Breast epithelium (tissue), 3 donors: ENCODE measurements around the gene PRRG1.

Experiments used
- POLR2A ChIP-seq: fragments of 450-650 bp; IDR thresholded peaks from one replicate; pipeline ENCODE4 v1.6.1; 2016; ENCODE audit warnings: antibody characterized with exemption, mild to moderate bottlenecking, moderate library complexity
- POLR2AphosphoS5 ChIP-seq, 3 donors: sonication (generic); formaldehyde crosslinking; IDR thresholded peaks; one replicate each; pipeline ENCODE4 v1.6.1; 2017; ENCODE audit warnings: antibody characterized with exemption in 3 of 3
- TF ChIP-seq, protein P1 (sequence below), 3 donors: fragments of 450-650 bp; IDR thresholded peaks; one replicate each; pipeline ENCODE4 v1.5.1; 2016 to 2017; ENCODE audit warnings: antibody characterized with exemption in 3 of 3, mild to moderate bottlenecking in 3 of 3, moderate library complexity in 3 of 3

DNA sequence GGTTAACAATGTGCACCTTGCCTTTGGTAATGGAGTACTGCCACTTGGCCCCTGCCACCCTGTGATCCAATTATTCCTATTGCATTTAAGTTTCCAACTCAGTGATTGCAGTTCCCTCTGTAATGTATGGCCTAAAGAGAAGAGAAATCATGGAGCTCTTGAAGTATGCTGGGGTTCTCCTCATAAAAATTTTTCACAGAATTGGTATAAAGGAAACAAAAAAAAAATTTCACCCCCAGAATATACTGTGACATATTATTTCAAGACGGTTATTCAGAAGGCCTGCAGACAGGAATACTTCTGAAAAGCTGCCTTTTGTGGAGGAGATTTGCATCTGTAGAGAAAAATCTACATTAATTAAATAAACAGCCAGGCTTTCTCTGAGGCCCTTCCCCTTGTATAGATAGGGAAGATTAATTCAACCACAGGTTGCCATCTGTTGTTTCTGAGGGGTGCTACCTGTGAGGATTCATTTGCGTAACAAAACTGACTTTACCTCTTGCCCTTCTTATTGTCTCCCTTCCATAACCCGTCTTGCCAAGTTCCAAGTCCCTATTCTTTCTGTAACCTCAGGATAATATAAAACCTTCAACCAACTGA, 127.5 kb downstream of the PRRG1 start:
- TF ChIP-seq, protein P1, sequence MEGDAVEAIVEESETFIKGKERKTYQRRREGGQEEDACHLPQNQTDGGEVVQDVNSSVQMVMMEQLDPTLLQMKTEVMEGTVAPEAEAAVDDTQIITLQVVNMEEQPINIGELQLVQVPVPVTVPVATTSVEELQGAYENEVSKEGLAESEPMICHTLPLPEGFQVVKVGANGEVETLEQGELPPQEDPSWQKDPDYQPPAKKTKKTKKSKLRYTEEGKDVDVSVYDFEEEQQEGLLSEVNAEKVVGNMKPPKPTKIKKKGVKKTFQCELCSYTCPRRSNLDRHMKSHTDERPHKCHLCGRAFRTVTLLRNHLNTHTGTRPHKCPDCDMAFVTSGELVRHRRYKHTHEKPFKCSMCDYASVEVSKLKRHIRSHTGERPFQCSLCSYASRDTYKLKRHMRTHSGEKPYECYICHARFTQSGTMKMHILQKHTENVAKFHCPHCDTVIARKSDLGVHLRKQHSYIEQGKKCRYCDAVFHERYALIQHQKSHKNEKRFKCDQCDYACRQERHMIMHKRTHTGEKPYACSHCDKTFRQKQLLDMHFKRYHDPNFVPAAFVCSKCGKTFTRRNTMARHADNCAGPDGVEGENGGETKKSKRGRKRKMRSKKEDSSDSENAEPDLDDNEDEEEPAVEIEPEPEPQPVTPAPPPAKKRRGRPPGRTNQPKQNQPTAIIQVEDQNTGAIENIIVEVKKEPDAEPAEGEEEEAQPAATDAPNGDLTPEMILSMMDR (IDR thresholded peaks at IDR 0.05): no peak
- TF ChIP-seq POLR2AphosphoS5 (IDR thresholded peaks at IDR 0.05): no peak
- TF ChIP-seq POLR2A: no peak
